Activated naive CD4-positive, alpha-beta T cell treated with anti-CD3 and anti-CD28 coated beads, Interleukin-2, amount 10 ng/mL, durations not matched to agents 7 days and 5 days (primary cell): ENCODE measurements around the gene RENBP.
A peak's percentile ranks its signal among the peaks of the same experiment; 100 is the strongest.

Source experiments
- CTCF ChIA-PET: fragments of 350-600 bp; sonication (Branson Sonifier 250); formaldehyde crosslinking; loops from one replicate; lab custom pipeline; 2021; ENCODE audit warnings: antibody characterized with exemption; lab: Charles Lee
- DNase-seq: peaks from one replicate; pipeline ENCODE4 v3.0.0-alpha.2; 2020
- H3K27ac Mint-ChIP-seq: one replicate; pipeline ENCODE4 v1.8.0; 2021; ENCODE audit warnings: mild to moderate bottlenecking, moderate library complexity, mixed read lengths
- H3K27me3 Mint-ChIP-seq: one replicate; pipeline ENCODE4 v1.8.0; 2021; ENCODE audit warnings: mild to moderate bottlenecking, mixed read lengths
- H3K36me3 Mint-ChIP-seq: one replicate; pipeline ENCODE4 v1.8.0; 2021; ENCODE audit warnings: mixed read lengths
- H3K4me1 Mint-ChIP-seq: one replicate; pipeline ENCODE4 v1.8.0; 2021; ENCODE audit warnings: mixed read lengths
- H3K4me3 Mint-ChIP-seq: one replicate; pipeline ENCODE4 v1.8.0; 2021; ENCODE audit warnings: mild to moderate bottlenecking, moderate library complexity, mixed read lengths
- H3K9me3 Mint-ChIP-seq: one replicate; pipeline ENCODE4 v1.8.0; 2021; ENCODE audit warnings: mixed read lengths

The RENBP gene

DNA sequence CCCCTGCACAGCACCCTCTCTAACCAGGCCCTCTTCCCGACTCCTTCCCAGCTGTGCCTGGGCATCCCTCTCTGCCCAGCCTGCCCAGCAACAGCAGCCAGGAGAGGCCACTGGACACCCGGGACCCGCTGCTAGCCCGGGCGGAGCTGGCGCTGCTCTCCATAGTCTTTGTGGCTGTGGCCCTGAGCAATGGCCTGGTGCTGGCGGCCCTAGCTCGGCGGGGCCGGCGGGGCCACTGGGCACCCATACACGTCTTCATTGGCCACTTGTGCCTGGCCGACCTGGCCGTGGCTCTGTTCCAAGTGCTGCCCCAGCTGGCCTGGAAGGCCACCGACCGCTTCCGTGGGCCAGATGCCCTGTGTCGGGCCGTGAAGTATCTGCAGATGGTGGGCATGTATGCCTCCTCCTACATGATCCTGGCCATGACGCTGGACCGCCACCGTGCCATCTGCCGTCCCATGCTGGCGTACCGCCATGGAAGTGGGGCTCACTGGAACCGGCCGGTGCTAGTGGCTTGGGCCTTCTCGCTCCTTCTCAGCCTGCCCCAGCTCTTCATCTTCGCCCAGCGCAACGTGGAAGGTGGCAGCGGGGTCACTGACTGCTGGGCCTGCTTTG is 38.9 kb downstream of the RENBP start:
- CTCF ChIA-PET, result no interaction called here
- no peak overlapping the region for H3K4me3 Mint-ChIP-seq
- no peak overlapping the region for H3K27ac Mint-ChIP-seq
- H3K36me3 Mint-ChIP-seq, result peaks cover 5% of the 10 kb centered on the region
- no peak for DNase-seq
- H3K9me3 Mint-ChIP-seq, result no peaks in the 10 kb centered on the region
- H3K4me1 Mint-ChIP-seq, result peaks cover 30% of the 10 kb centered on the region
- peaks cover 4% of the 10 kb centered on the region for H3K27me3 Mint-ChIP-seq

DNA sequence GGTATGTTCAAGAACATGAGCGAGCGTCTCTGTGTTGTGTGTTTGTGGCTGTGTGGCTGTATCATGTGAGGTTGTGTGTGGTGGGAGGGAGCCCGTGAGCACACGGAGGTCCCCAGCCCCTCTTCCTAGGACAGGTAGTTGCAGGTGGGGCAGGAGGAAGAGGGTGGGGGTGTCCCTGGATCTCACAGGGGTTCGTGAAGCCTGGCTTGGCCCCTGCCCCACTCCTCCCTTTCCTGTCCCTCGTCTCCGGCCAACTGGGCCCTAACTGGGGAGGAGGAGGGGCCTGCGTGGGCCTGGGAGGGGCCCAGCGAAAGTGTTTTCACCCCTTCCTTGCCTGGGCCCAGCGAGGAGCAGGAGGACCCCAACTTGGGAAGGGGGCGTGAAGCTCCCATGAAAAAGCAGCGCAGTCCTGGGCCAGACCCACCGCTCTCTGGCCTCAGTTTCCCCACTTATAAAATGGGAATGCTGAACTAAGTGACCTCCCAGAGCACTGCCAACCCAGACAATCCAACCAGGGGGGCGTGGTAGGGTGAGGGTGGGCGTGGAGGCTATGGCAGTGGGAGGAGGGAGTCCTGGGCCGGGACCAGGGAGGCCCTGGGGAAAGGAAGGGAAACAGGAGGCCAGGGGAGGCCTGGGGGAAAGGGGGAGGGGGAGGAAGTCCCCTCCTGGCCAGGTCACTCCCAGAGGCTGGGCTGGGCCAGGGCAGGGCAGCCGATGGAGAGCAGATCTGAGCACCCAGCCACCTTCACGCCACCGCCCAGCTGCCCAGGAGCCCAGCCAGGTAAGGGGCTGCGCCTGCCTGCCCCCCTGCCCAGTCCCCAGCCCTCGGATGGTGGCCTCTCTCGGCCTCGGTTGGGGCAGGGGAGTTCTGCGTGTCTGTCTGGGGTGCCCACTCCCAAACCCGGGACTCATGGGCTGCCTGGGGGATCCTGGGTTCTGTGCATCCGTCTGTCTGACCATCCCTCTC is 40.2 kb downstream of the RENBP start, which contains the start of gene AVPR2:
Gene AVPR2, plus strand, starts transcription at position 683 of the 967 bp plus-strand sequence. CDS start 473 bp downstream, outside the sequence.
- Mint-ChIP-seq H3K36me3 (peaks cover 5% of the 10 kb centered on the region), H3K9me3 (no peaks in the 10 kb centered on the region), H3K4me3 (peak within 1 kb of the TSS; percentile 13), H3K27ac (peak within 1 kb of the TSS; percentile 76), H3K4me1 (peaks cover 32% of the 10 kb centered on the region), H3K27me3 (peaks cover 4% of the 10 kb centered on the region)
- CTCF ChIA-PET, result no interaction called here
- DNase-seq, result peak; percentile 36

DNA sequence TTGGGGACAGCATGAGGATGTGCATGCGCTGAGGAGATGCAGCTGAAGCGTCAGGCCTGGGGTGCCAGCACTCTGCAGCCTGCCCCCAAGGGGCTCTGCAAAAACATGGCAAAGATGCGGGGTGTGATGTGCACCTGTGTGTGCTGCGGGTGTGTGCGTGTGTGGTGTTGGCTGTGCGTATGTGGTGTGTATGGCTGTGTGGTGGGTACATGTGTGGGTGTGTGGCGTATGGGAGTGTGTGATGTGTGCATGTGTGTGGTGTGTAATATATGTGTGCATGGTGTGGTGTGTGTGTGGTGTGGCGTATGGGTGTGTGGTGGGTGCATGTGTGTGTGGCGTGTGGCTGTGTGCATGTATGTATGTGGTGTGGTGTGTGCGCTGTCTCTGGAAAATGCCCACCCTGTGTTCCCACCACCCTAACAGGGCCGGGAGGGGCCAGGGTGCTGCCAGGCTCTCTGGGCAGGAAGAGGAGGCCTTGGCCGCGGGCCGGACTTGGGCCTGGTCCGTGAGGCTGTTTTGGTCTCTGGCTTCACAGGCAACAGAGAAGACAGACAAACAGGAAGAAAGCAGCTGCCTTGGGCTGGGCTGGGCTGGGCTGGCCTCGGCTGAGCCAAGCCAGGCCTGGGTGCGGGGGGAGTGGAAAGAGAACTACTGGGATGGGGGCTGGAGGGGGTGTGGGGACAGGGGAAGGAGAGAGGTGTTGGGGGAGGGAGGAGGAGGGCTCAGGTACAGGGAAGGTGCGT is 41.0 kb downstream of the RENBP start:
- peaks cover 4% of the 10 kb centered on the region for H3K27me3 Mint-ChIP-seq
- H3K9me3 Mint-ChIP-seq, result no peaks in the 10 kb centered on the region
- H3K4me3 Mint-ChIP-seq, result peak overlapping the region; percentile 13
- peak overlapping the region; percentile 73 for H3K27ac Mint-ChIP-seq
- CTCF ChIA-PET, result no interaction called here
- peaks cover 3% of the 10 kb centered on the region for H3K36me3 Mint-ChIP-seq
- DNase-seq, result no peak
- H3K4me1 Mint-ChIP-seq, result peaks cover 32% of the 10 kb centered on the region

DNA sequence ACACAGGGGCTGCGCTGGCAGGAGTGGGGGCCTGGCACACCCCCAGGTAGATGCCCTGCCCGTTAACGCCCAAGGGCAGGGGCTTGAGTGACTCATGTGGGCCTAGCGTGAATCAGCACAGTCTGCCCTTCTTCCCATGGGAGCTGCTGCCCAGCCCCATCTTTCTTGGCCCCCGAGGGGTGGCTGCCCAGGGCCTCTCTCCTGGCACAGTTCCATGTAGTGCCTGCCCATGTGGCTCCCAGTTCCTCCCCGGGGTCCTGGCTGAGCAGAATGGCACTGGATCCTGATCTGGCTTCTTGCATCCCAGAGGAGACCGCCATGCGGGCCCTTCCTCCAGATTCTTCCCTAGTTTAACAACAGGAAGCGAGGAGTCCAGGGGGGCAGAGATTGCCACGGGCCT is 42.1 kb downstream of the RENBP start:
- H3K27ac Mint-ChIP-seq, result no peak overlapping the region
- DNase-seq, result no peak
- peaks cover 4% of the 10 kb centered on the region for H3K27me3 Mint-ChIP-seq
- no peaks in the 10 kb centered on the region for H3K9me3 Mint-ChIP-seq
- H3K36me3 Mint-ChIP-seq, result no peaks in the 10 kb centered on the region
- CTCF ChIA-PET, result no interaction called here
- no peak overlapping the region for H3K4me3 Mint-ChIP-seq
- peaks cover 32% of the 10 kb centered on the region for H3K4me1 Mint-ChIP-seq

DNA sequence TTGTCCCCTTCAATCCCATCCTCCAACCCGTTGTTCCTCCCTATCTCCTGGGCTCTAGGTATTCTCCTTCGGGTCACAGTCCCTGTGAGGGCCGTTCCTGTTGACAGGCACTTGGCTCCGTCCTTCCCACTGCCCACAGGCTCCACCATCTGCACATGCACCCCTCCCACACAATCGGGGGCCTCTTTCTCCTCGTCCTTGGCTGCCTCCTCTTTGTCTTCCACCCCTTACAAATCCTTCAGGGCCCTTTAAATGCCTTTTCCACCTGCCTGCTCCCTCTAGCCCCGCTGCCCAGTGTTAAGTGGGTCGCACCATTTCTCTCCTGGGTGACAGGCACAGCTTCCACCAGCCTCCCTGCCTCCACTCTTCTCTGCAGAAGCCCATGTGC is 42.7 kb downstream of the RENBP start:
- Mint-ChIP-seq H3K4me3 (no peak overlapping the region), H3K36me3 (no peaks in the 10 kb centered on the region), H3K4me1 (peaks cover 32% of the 10 kb centered on the region), H3K27me3 (peaks cover 4% of the 10 kb centered on the region), H3K27ac (no peak overlapping the region), H3K9me3 (no peaks in the 10 kb centered on the region)
- CTCF ChIA-PET, result no interaction called here
- DNase-seq, result no peak

DNA sequence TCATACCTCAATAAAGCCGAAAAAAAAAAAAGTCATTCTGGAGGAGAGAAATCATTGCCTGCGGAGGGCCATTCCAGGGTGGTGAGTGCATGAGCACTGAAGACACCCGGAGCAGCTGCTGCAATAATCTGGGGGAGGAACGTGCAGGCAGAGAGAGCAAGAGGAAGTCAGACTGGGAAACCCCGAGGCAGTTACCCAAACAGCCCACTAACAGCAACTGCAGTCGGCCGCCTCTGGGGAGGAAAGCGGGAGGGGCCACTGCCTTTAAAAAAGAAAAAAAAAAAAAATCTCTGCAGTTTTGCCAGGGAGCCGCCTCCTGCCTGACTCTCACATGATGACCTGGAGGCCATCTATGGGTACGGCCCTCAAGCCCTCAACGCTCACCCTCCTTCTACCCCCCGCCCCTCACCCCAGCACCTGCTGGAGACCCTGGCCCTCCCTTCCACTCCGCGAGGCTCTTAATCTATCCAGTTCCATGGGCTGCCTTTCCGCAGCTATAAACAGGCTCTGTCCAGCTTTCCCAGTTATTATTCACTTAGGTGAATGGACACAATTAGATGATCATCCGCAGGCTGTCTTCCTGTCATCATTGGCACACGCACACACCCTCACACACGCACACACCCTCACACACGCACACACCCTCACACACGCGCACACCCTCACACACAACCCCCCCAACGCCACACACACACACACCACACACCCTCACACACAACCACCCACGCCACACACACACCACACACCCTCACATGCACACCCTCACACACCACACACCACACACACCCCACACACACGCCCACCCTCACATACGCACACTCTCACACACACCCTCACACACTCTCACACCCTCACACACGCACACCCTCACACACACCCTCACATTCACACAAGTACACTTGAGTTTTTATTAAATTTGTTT is 43.4 kb downstream of the RENBP start:
- Mint-ChIP-seq H3K27me3 (peaks cover 10% of the 10 kb centered on the region), H3K4me3 (peak overlapping the region; percentile 48), H3K27ac (peak overlapping the region; percentile 62), H3K9me3 (no peaks in the 10 kb centered on the region), H3K4me1 (peaks cover 32% of the 10 kb centered on the region), H3K36me3 (no peaks in the 10 kb centered on the region)
- DNase-seq, result peak; percentile 75
- CTCF ChIA-PET, result interaction anchor here (0.8 kb wide), 1 partner anchor 197 kb away, joined by 3 read pairs; no protein-coding TSS in a partner anchor

DNA sequence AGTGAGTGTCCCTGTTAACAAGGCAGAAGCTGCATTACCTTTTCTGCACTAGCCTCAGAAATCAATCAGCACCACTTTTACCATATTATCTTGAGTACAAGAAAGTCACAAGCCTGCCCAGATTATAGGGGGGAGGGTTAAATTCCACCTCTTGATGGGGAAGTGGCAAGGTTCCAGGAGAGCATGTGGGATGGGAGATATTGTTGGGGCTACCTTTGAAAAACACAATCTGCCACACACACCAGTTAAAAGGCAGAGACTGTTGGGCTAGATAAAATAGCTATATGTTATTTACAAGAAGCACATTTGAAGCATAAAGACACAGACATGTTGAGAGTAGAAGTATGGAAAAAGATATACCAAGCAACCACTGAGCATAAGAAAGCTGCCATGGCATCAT is 46.5 kb downstream of the RENBP start:
- Mint-ChIP-seq H3K27me3 (peaks cover 24% of the 10 kb centered on the region), H3K27ac (no peak overlapping the region), H3K9me3 (no peaks in the 10 kb centered on the region), H3K4me1 (peaks cover 17% of the 10 kb centered on the region), H3K4me3 (no peak overlapping the region), H3K36me3 (no peaks in the 10 kb centered on the region)
- CTCF ChIA-PET, result no interaction called here
- DNase-seq, result no peak

DNA sequence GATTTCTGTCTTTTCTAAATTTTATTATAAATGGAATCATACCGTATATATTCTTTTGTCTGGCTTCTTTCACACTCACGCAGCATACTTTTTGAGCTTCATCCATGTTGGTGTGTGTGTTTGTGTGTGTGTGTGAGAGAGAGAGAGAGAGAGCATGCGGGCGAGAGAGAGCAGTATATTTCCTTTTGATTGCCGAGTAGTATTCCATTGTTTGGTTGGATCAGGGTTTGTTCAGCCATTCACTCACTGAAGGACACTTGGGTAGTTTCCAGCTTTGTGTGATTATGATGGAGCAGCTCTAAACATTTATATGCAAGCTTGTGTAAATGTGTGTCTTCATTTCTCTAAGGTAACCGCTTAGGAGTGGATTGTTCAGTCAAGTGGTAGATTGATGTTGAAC is 55.3 kb downstream of the RENBP start:
- Mint-ChIP-seq H3K9me3 (no peaks in the 10 kb centered on the region), H3K4me1 (peaks cover 8% of the 10 kb centered on the region), H3K36me3 (no peaks in the 10 kb centered on the region), H3K27ac (no peak overlapping the region), H3K4me3 (no peak overlapping the region), H3K27me3 (peaks cover 89% of the 10 kb centered on the region)
- DNase-seq, result no peak
- CTCF ChIA-PET, result no interaction called here

DNA sequence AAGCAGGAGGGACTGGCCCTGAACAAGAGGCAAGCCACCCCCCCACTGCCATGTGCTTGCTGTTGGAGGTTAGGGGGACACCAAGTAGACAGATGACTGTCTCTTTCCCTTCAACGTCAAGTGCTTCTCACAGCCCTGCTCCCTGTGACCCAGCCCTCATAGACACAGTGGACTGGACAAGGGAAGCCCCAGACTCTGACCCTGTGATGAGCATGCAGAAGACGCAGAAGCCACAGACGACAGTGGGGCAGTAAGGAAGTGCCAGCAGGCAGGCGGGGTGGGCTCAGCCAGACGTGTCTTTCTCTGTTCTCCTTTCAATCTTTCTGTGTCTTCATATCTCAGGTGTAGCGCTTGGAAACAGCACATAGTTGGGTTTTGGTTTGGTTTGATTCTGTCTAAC is 56.1 kb downstream of the RENBP start:
- H3K4me3 Mint-ChIP-seq, result no peak overlapping the region
- DNase-seq, result no peak
- CTCF ChIA-PET, result no interaction called here

DNA sequence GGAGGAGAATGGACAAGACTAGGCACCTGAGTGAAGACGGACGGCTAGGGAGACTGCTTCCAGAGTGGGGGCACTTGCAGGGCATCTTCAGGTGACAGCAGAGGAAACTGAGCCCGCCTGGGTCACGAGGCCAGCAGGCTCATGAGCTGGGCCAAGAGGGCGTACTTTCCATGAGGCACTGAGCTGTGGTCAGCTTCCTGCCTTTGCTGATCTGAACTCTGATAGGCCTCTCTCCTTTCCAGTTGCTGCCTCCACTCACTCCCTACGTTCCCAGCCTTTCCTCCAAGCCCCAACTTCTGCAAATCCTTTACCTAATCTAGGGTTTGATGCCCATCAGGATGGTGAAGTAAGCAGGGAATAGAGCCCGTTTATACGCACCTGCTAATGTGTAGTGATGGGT is 57.1 kb downstream of the RENBP start:
- H3K36me3 Mint-ChIP-seq, result no peaks in the 10 kb centered on the region
- peaks cover 8% of the 10 kb centered on the region for H3K4me1 Mint-ChIP-seq
- H3K27me3 Mint-ChIP-seq, result peaks cover 89% of the 10 kb centered on the region
- no peak overlapping the region for H3K4me3 Mint-ChIP-seq
- no peak overlapping the region for H3K27ac Mint-ChIP-seq
- no peak for DNase-seq
- H3K9me3 Mint-ChIP-seq, result no peaks in the 10 kb centered on the region
- CTCF ChIA-PET, result no interaction called here

More for the DNA sequence above, 56.1 kb downstream of the RENBP start:
- Mint-ChIP-seq H3K9me3 (no peaks in the 10 kb centered on the region), H3K4me1 (peaks cover 8% of the 10 kb centered on the region), H3K27ac (no peak overlapping the region), H3K36me3 (no peaks in the 10 kb centered on the region), H3K27me3 (peaks cover 89% of the 10 kb centered on the region)

DNA sequence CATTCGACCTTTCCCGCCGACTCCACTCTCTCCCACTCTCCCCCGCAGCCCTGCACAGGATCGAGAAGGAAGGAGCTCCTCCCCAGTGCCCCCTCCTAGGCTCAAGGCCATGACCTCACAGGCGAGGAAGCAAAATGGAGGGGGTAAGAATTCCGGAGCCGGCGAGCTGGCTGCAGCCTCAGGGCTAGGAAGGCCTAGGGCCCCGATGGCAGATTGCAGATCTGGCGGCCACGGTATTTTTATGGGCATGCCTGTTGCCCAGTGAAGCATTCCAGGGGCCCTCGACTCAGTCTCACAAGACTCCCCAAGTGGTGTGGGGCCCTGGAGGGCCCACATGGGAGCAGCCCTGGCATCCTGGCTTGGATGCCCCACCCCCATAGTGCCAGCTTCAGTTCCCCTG is 57.5 kb downstream of the RENBP start:
- Mint-ChIP-seq H3K4me1 (peaks cover 8% of the 10 kb centered on the region), H3K9me3 (no peaks in the 10 kb centered on the region), H3K27ac (no peak overlapping the region), H3K4me3 (no peak overlapping the region), H3K36me3 (no peaks in the 10 kb centered on the region), H3K27me3 (peaks cover 89% of the 10 kb centered on the region)
- CTCF ChIA-PET, result no interaction called here
- DNase-seq, result no peak

DNA sequence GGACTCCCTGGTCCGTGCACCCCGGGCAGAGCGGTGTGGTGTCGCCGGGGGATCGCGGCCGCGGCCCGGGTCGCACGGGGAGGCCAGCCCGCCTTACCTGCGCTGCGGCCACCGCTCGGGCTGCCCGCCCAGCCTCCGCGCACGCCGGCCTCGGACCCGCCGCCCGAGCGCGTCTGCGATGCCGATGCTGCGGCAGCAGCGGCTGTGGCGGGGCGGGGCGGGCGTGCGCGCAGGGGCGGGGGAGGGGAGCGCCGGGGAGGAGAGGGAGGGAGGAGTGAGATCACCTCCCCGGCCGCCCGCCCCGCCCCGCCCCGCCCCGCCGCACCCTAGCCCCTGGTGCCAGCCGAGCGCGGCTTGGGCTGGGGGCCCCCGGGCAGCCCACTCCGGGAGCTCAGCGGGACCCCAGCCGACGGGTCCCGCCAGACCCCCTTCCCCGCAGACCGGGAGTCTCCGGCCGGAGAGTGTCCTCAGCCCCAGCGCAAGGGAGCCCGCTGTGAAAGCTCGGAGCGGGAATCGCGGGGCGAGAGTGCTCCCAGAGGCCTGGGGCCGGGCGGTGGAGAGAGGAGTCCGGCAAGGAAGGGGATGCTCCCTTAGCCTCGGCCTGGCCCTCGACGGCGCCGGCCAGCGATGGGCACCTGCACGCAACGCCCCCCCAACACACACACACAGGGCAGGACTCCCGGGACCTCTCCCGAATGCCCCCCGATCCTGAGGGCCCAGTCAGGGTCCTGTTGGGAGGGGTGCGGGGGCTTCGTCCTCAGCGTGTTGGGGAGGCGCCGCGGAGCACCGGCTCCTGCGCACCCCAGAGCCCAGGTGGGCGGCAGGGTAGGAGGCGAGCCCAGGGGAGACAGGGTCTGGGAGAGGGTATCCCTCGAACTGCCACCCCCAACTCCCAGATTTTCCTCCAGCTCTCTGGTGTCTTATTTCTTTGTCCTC is 58.2 kb downstream of the RENBP start, which contains the start of gene L1CAM:
Gene L1CAM, minus strand, starts transcription at position 206 of the 936 bp plus-strand sequence. CDS start 10,337 bp downstream, outside the sequence.
- H3K4me3 Mint-ChIP-seq, result no peak within 1 kb of the TSS
- H3K27me3 Mint-ChIP-seq, result peaks cover 91% of the 10 kb centered on the region
- H3K36me3 Mint-ChIP-seq, result no peaks in the 10 kb centered on the region
- no peaks in the 10 kb centered on the region for H3K9me3 Mint-ChIP-seq
- no peak for DNase-seq
- H3K27ac Mint-ChIP-seq, result no peak within 1 kb of the TSS
- CTCF ChIA-PET, result no interaction called here
- H3K4me1 Mint-ChIP-seq, result peaks cover 8% of the 10 kb centered on the region
